ENCODE data around the gene SRRM4.
"Not testable (repeated sequence)": the region's sequence is repeated elsewhere in the genome, so short reads cannot be mapped to it uniquely, and the experiment has no call there.

Gene SRRM4

GRCh38 chr12:119082496-119082895 lies 101.2 kb downstream of the SRRM4 start:
- H3K27ac ChIP-seq (ENCODE audit: low read depth, low read length) = no peak overlapping the region
- no peak overlapping the region for H3K4me3 ChIP-seq (ENCODE audit: low read length)
- H3K27me3 ChIP-seq (ENCODE audit: control insufficient read depth, insufficient read depth, low read length) = no peaks in the 10 kb centered on the region
- H3K36me3 ChIP-seq (ENCODE audit: control insufficient read depth, insufficient read depth, low read length) = no peaks in the 10 kb centered on the region
- no peak overlapping the region for H3K9ac ChIP-seq (ENCODE audit: low read length)
- H3K4me1 ChIP-seq (ENCODE audit: control insufficient read depth, insufficient read depth, low read length) = no peaks in the 10 kb centered on the region

DNA sequence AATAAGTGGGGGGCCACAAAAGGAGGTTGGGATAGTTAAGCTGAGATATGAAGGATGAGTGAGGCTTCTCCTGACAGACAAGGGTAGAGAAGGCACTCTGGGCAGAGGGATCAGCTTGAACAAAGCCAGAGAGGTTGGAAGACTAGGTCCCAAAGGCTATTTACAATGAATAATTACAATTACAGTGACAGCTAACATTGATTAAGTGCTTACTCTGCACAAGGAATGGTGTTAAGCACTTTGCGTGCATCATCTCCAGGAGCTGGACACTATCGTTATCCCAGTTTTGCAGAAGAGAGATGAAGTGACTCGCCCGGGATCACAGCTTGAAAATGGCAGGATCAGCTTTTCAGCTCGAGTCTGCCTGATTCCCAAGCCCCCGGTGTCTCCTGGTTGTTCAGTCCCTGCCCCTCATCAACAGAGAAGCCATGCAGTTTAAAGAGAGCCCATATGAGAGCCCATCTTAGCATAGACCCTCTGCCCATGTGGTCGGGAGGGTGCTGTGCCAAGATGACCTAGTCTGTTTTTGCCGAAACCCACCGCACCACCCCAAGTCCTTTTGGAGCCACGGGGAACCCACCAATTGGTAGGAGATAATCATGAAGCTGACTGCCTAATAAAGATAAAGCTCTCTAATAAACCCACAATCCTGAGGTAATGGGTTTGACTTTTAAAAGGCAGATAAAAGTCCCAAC lies 107.5 kb downstream of the SRRM4 start:
- Histone ChIP-seq H3K4me1 (ENCODE audit: control insufficient read depth, insufficient read depth, low read length) (no peaks in the 10 kb centered on the region), H3K27me3 (ENCODE audit: control insufficient read depth, insufficient read depth, low read length) (no peaks in the 10 kb centered on the region), H3K36me3 (ENCODE audit: control insufficient read depth, insufficient read depth, low read length) (no peaks in the 10 kb centered on the region), H3K9ac (ENCODE audit: low read length) (no peak overlapping the region), H3K4me3 (ENCODE audit: low read length) (no peak overlapping the region), H3K27ac (ENCODE audit: low read depth, low read length) (no peak overlapping the region)

DNA sequence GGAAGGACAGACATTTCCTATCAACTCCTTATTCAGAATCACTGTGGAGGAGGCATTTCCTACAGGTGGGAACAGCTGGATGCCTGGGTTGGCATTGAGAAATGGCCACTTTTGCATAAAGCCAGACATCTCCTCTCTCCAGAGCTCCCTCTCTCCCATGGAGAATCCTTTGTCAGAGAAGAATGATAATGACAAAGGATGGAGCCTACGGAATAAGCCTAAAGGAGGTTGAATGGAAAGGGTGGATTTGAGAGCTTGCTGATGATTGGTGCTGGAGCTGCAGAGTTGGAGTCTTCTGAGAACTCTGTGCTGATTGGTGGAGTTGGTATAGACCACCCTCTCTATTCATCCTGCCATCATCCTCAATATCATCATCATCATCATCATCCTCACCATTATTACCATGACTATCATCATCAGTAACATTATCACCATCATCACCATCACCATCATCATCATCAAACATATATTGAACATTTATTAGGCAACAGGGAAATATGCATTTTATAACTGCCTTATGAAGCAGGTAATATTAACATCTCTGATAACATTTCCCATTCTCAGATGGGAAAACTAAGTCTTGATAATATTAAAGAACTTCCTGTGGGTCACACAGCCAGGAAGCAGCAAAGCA lies 108.2 kb downstream of the SRRM4 start:
- H3K4me1 ChIP-seq (ENCODE audit: control insufficient read depth, insufficient read depth, low read length) = no peaks in the 10 kb centered on the region
- H3K27me3 ChIP-seq (ENCODE audit: control insufficient read depth, insufficient read depth, low read length) = no peaks in the 10 kb centered on the region
- H3K9ac ChIP-seq (ENCODE audit: low read length) = no peak overlapping the region
- no peaks in the 10 kb centered on the region for H3K36me3 ChIP-seq (ENCODE audit: control insufficient read depth, insufficient read depth, low read length)
- H3K27ac ChIP-seq (ENCODE audit: low read depth, low read length) = no peak overlapping the region
- no peak overlapping the region for H3K4me3 ChIP-seq (ENCODE audit: low read length)

DNA sequence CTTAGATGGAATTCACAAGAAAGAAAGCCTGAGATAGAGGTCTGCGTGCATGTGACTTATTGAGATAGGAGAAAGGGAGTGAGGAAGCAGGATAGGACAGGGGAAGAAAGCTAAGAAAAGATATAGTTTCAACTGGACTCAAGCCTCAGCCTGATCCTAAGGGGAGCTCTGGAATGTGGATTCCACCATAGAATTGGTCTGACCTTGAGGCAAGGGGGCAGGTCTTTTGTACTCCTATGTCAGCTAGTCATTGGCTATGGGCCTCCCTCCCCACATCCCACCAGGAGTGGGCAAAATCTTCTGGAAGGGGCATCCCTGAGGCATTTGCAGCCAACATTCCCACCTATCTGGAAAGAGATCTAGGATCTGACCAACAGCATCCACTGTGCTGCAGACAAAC lies 108.9 kb downstream of the SRRM4 start:
- Histone ChIP-seq H3K4me3 (ENCODE audit: low read length) (no peak overlapping the region), H3K27ac (ENCODE audit: low read depth, low read length) (no peak overlapping the region), H3K36me3 (ENCODE audit: control insufficient read depth, insufficient read depth, low read length) (no peaks in the 10 kb centered on the region), H3K4me1 (ENCODE audit: control insufficient read depth, insufficient read depth, low read length) (no peaks in the 10 kb centered on the region), H3K27me3 (ENCODE audit: control insufficient read depth, insufficient read depth, low read length) (no peaks in the 10 kb centered on the region), H3K9ac (ENCODE audit: low read length) (no peak overlapping the region)

DNA sequence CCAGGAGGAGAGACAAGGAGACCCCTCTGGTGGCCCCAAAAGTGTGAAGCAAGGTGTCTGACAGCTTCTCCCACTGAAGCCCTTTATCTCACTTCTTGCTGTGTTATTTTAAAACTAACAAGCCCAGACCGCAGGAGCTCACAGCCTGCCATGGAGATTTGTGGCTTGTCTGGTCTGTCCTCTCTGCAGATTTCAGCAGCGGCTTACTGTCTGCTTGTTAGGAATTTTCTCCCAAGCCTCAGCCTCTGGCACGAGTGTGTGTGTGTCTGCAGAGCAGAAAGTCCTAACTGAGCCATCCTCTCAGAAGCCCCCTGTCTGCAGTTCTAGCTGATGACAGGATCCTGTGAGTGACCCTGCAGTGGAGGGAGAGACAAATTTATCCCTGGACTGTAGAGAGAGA lies 109.5 kb downstream of the SRRM4 start:
- Histone ChIP-seq H3K4me3 (ENCODE audit: low read length) (no peak overlapping the region), H3K9ac (ENCODE audit: low read length) (no peak overlapping the region), H3K27ac (ENCODE audit: low read depth, low read length) (no peak overlapping the region), H3K36me3 (ENCODE audit: control insufficient read depth, insufficient read depth, low read length) (no peaks in the 10 kb centered on the region), H3K4me1 (ENCODE audit: control insufficient read depth, insufficient read depth, low read length) (no peaks in the 10 kb centered on the region), H3K27me3 (ENCODE audit: control insufficient read depth, insufficient read depth, low read length) (no peaks in the 10 kb centered on the region)

DNA sequence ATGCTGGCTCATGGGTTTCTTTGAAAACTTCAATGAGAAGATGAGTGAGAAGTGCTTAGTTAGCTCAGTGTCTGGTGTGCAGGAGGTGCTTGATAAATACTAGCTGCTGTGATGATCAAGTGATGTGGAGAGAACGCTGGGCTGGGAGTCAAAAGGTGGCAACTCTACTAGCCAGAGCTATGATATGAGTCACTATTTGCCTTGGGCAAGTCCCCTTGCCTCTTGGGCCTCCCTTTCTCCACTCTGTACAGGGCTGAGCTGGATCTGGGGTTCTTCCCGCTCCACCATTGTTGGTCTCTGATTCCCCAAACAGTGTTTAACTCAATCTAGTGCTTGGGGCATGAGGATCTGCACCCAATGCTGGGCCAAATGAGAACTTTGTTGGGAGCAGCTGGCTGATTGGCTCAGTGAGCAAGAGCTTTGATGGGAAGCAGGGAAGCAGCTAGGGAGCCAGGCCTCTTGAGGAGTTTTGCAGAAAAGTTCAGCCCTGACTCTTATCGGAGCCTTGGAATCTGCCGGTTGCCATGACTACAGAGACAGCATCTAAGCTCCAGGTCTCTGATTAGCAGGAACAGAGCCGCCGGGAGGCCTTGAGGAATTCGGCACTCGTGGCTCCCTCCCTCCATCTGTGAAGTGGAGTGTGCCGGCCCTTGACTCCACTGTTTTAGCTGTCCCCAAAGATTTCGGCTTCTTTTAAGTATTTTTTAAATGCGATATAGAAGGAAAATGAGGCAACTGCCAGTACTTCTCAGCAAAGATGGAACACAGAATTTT lies 115.3 kb downstream of the SRRM4 start:
- no peak overlapping the region for H3K9ac ChIP-seq (ENCODE audit: low read length)
- no peaks in the 10 kb centered on the region for H3K36me3 ChIP-seq (ENCODE audit: control insufficient read depth, insufficient read depth, low read length)
- no peak overlapping the region for H3K4me3 ChIP-seq (ENCODE audit: low read length)
- no peak overlapping the region for H3K27ac ChIP-seq (ENCODE audit: low read depth, low read length)
- no peaks in the 10 kb centered on the region for H3K4me1 ChIP-seq (ENCODE audit: control insufficient read depth, insufficient read depth, low read length)
- H3K27me3 ChIP-seq (ENCODE audit: control insufficient read depth, insufficient read depth, low read length) = no peaks in the 10 kb centered on the region

DNA sequence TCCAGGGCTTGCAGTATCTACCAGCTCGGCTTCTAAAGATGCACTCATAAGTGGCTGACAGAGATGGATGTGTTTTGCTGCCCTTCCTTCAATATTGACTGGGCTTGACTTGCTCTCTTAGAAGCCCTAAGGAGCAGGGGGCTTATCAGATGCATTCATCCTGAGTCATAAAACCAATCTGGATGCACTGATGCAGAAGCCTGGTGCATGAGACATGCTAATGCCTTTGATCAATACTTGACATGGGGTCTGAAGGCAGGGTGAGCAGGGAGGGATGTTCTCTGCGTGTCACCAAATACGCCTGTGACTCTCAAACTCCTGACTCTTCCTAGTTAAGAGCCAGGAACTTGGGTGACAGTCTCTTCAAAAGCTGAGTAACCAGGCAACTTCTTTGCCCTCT lies 119.6 kb downstream of the SRRM4 start:
- H3K4me3 ChIP-seq (ENCODE audit: low read length) = no peak overlapping the region
- no peaks in the 10 kb centered on the region for H3K27me3 ChIP-seq (ENCODE audit: control insufficient read depth, insufficient read depth, low read length)
- H3K27ac ChIP-seq (ENCODE audit: low read depth, low read length) = no peak overlapping the region
- no peaks in the 10 kb centered on the region for H3K36me3 ChIP-seq (ENCODE audit: control insufficient read depth, insufficient read depth, low read length)
- no peaks in the 10 kb centered on the region for H3K4me1 ChIP-seq (ENCODE audit: control insufficient read depth, insufficient read depth, low read length)
- no peak overlapping the region for H3K9ac ChIP-seq (ENCODE audit: low read length)

DNA sequence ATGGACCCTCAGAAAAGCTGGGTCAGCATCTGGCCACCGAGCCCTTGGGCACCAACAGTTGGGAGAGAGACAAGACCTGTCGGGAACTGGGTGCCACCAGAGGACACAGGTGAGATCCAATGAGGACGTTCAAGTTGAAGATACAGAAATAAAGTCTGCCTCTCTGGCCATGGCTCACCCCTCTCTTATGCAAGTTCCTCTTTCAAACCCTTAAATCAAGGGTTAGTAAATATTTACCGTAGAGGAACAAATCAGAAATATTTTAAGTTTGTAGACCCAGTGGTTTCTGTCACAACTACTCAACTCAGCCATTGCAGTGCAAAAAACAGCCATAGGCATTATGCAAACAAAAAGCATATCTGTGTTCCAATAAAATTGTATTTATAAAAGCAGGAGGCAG lies 120.9 kb downstream of the SRRM4 start:
- Histone ChIP-seq H3K4me1 (ENCODE audit: control insufficient read depth, insufficient read depth, low read length) (no peaks in the 10 kb centered on the region), H3K36me3 (ENCODE audit: control insufficient read depth, insufficient read depth, low read length) (no peaks in the 10 kb centered on the region)

DNA sequence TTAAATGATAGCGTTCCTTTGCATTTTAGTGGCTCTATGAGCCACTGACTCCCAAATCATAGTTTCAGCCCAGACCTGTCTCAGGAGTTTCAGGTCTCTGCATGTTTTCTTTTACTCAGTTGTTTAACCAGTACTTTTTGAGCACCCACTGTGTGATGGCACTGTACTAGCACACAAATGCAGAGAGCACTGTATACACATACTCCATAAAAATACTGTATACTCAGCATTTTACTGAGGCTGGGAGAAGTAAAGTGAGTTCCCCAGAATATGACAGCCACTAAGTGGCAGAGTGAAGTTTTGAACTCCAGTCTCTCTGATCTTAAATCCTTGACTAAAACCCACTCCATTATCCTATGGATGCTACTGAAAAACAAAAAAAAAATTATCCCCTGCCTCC lies 121.4 kb downstream of the SRRM4 start:
- no peaks in the 10 kb centered on the region for H3K4me1 ChIP-seq (ENCODE audit: control insufficient read depth, insufficient read depth, low read length)
- H3K27ac ChIP-seq (ENCODE audit: low read depth, low read length) = no peak overlapping the region
- H3K9ac ChIP-seq (ENCODE audit: low read length) = no peak overlapping the region
- H3K36me3 ChIP-seq (ENCODE audit: control insufficient read depth, insufficient read depth, low read length) = no peaks in the 10 kb centered on the region
- no peak overlapping the region for H3K4me3 ChIP-seq (ENCODE audit: low read length)
- H3K27me3 ChIP-seq (ENCODE audit: control insufficient read depth, insufficient read depth, low read length) = no peaks in the 10 kb centered on the region

More for the DNA sequence above, 120.9 kb downstream of the SRRM4 start:
- no peak overlapping the region for H3K9ac ChIP-seq (ENCODE audit: low read length)
- no peaks in the 10 kb centered on the region for H3K27me3 ChIP-seq (ENCODE audit: control insufficient read depth, insufficient read depth, low read length)
- no peak overlapping the region for H3K4me3 ChIP-seq (ENCODE audit: low read length)
- no peak overlapping the region for H3K27ac ChIP-seq (ENCODE audit: low read depth, low read length)

- H3K27me3 ChIP-seq (ENCODE audit: control insufficient read depth, insufficient read depth, low read length); H3K36me3 ChIP-seq (ENCODE audit: control insufficient read depth, insufficient read depth, low read length); H3K4me3 ChIP-seq (ENCODE audit: low read length); H3K9ac ChIP-seq (ENCODE audit: low read length); H3K27ac ChIP-seq (ENCODE audit: low read depth, low read length); H3K4me1 ChIP-seq (ENCODE audit: control insufficient read depth, insufficient read depth, low read length): not testable (repeated sequence)
Measured at GRCh38 chr12:119104969-119105368, 123.6 kb downstream of the SRRM4 start.

DNA sequence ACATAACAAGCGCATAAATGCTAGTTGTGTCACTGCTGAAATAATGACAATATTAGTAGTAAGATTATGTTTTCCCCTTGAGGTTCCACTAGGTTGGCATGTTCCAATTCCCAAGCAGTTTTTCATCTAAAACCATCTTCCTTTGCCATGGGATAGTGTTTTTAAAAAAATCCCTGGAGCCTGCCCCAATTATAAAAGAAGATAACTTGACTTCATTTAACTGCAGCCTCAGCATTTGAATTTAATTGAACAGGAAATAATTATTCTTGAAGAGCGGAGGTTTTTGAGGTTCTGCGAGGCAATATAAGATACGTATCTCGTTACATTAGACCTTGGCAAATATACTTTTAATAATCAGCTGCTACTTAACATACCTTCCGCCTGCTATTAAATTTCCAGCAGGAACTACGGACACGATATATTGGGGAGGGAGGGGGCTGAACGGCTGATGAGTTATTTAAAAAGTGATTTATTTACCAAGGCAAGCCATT lies 132.2 kb downstream of the SRRM4 start:
- no peaks in the 10 kb centered on the region for H3K36me3 ChIP-seq (ENCODE audit: control insufficient read depth, insufficient read depth, low read length)

DNA sequence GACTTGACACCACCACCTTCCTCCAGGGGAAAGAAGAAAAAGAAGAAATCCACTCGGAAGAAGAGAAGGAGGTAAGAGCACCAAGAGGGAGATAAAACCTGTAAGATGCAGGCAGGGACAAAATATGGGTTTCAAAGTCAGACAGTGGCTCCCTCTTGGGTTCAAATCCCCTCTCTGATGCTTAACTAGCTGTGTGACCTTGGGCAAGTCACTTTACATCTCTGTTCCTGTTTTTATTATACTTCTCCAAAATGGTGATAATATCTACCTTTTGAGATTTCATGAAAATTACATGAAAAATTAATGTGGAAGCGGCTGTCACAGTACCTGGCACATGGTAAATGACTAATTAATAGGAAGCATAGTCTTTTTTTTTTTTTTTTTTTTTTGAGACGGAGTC lies 133.0 kb downstream of the SRRM4 start:
- Histone ChIP-seq H3K4me3 (ENCODE audit: low read length) (no peak overlapping the region), H3K36me3 (ENCODE audit: control insufficient read depth, insufficient read depth, low read length) (no peaks in the 10 kb centered on the region), H3K9ac (ENCODE audit: low read length) (no peak overlapping the region), H3K27ac (ENCODE audit: low read depth, low read length) (no peak overlapping the region), H3K4me1 (ENCODE audit: control insufficient read depth, insufficient read depth, low read length) (no peaks in the 10 kb centered on the region), H3K27me3 (ENCODE audit: control insufficient read depth, insufficient read depth, low read length) (no peaks in the 10 kb centered on the region)

More for the DNA sequence above, 132.2 kb downstream of the SRRM4 start:
- no peak overlapping the region for H3K27ac ChIP-seq (ENCODE audit: low read depth, low read length)
- H3K4me1 ChIP-seq (ENCODE audit: control insufficient read depth, insufficient read depth, low read length) = no peaks in the 10 kb centered on the region
- no peak overlapping the region for H3K4me3 ChIP-seq (ENCODE audit: low read length)
- H3K9ac ChIP-seq (ENCODE audit: low read length) = no peak overlapping the region
- H3K27me3 ChIP-seq (ENCODE audit: control insufficient read depth, insufficient read depth, low read length) = no peaks in the 10 kb centered on the region

Measured in rectal smooth muscle tissue (tissue), 1 donor.